Breast epithelium (tissue), 4 donors: ENCODE results near the gene LNX1. TPM values are rescaled to one million over a fixed set of nuclear protein-coding genes. Genes with fewer than 3 reads are reported as not detected.

Source experiments
- DNase-seq, 2 donors: peaks; one replicate each; pipeline ENCODE4 v3.0.0-alpha.2; 2019; ENCODE audit warnings: low spot score in 2 of 2
- H3K27ac ChIP-seq, 2 donors: fragments of 200-600 bp; sonication (generic) in 1 of 2; one replicate each; pipeline ENCODE4 v1.5.1; 2016 to 2019; ENCODE audit warnings: mild to moderate bottlenecking in 1 of 2
- H3K27me3 ChIP-seq, 2 donors: fragments of 200-600 bp; sonication (generic) in 1 of 2; one replicate each; pipeline versions ENCODE4 v1.5.1 to v1.6.0; 2017 to 2019; ENCODE audit warnings: control low read depth in 1 of 2, mild to moderate bottlenecking in 1 of 2
- H3K36me3 ChIP-seq: fragments of 200-600 bp; one replicate; pipeline ENCODE4 v1.5.1; 2019
- H3K4me1 ChIP-seq, 2 donors: fragments of 200-600 bp; sonication (generic); one replicate each; pipeline ENCODE4 v1.5.1; 2016 to 2019; ENCODE audit warnings: control low read depth in 1 of 2
- H3K4me3 ChIP-seq, 3 donors: fragments of 200-600 bp; sonication (generic); 1 replicate in 2 of 3; 2 replicates in 1 of 3; pipeline ENCODE4 v1.5.1; 2016 to 2019; ENCODE audit warnings: mild to moderate bottlenecking in 3 of 3, moderate library complexity in 2 of 3
- H3K9me3 ChIP-seq, 2 donors: fragments of 200-600 bp; sonication (generic) in 1 of 2; one replicate each; pipeline ENCODE4 v1.5.1; 2016 to 2019; ENCODE audit warnings: control low read depth in 1 of 2
- POLR2A ChIP-seq: fragments of 450-650 bp; IDR thresholded peaks from one replicate; pipeline ENCODE4 v1.6.1; 2016; ENCODE audit warnings: antibody characterized with exemption, mild to moderate bottlenecking, moderate library complexity
- POLR2AphosphoS5 ChIP-seq, 3 donors: sonication (generic); formaldehyde crosslinking; IDR thresholded peaks; one replicate each; pipeline ENCODE4 v1.6.1; 2017; ENCODE audit warnings: antibody characterized with exemption in 3 of 3
- intact Hi-C: fragments of 100-400 bp; cut with DNase I; formaldehyde crosslinking; loops from one replicate; pipeline ENCODE4 v1.15.1; 2023; ENCODE audit warnings: low total_unique reads
- total RNA-seq, 3 donors: library from RNA; depleted of rRNA; stranded (reverse); fragments of >200 nt; gene quantifications; one replicate each; pipeline ENCODE4 v1.1.0, GENCODE V29; 2016
- TF ChIP-seq, protein P1 (sequence below), 3 donors: fragments of 450-650 bp; IDR thresholded peaks; one replicate each; pipeline ENCODE4 v1.5.1; 2016 to 2017; ENCODE audit warnings: antibody characterized with exemption in 3 of 3, mild to moderate bottlenecking in 3 of 3, moderate library complexity in 3 of 3

The LNX1 gene
- total RNA-seq, 3 donors from 2014 or later = 19.7 to 22.6 (median 22.5) TPM

DNA sequence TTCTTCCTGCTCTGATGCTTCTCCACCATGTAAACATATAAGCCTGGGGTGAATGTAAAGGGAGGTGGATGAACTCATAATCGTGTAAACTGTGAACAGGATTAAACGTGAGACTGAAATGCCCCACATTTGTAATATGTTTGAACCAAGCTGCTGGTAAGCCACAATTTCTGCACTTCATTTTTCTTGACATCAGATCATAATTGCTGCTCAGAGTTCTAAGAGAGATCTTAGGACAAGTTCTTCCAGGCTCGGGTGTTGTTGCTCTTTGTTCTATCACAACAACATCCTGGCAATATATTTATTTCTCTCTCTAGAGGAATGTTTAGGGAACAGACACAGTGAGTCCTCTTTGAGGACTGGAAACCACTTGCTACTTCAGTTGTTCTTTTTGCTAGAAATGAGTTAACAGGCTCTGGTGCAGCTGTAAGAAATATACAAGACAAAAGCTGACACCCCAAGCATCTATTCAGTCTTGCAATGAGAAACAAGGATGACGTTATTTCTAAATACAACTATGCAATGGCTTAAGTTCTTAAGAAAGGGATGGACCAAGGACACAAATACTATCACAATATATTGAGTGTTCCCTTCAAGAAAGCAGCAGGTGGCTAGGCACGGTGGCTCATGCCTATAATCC lies 59.6 kb downstream of the LNX1 start:
- no peak overlapping the region for H3K27ac ChIP-seq
- intact Hi-C loops = loop anchor here (5.0 kb wide), 1 partner anchor 169 kb away; no protein-coding TSS in a partner anchor
- no peaks in the 10 kb centered on the region for H3K9me3 ChIP-seq
- no peaks in the 10 kb centered on the region for H3K4me1 ChIP-seq
- no peak for DNase-seq
- TF ChIP-seq, protein P1, sequence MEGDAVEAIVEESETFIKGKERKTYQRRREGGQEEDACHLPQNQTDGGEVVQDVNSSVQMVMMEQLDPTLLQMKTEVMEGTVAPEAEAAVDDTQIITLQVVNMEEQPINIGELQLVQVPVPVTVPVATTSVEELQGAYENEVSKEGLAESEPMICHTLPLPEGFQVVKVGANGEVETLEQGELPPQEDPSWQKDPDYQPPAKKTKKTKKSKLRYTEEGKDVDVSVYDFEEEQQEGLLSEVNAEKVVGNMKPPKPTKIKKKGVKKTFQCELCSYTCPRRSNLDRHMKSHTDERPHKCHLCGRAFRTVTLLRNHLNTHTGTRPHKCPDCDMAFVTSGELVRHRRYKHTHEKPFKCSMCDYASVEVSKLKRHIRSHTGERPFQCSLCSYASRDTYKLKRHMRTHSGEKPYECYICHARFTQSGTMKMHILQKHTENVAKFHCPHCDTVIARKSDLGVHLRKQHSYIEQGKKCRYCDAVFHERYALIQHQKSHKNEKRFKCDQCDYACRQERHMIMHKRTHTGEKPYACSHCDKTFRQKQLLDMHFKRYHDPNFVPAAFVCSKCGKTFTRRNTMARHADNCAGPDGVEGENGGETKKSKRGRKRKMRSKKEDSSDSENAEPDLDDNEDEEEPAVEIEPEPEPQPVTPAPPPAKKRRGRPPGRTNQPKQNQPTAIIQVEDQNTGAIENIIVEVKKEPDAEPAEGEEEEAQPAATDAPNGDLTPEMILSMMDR (IDR thresholded peaks at IDR 0.05) = no peak
- TF ChIP-seq POLR2A (no peak), POLR2AphosphoS5 (IDR thresholded peaks at IDR 0.05) (no peak)
- no peak overlapping the region for H3K4me3 ChIP-seq
- H3K27me3 ChIP-seq = no peaks in the 10 kb centered on the region
- no peaks in the 10 kb centered on the region for H3K36me3 ChIP-seq

DNA sequence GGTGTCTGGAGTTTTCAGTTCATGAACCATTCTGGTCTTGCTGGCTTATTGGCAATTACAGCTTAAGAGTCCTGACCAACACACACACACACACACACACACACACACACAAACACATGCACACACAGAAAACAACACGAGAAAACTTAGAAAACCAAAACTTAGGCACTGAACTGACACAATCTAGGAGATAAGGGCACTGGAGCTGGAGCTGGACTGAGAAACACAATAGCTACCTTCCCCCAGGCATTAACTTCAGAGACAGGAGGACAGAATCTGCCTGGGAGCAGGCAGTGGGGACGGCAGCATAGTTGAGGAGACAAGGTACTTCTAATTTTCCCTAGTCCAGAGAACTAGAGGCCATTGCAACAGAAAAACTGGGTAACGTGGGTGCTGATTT lies 62.3 kb downstream of the LNX1 start:
- intact Hi-C loops = no loop called here
- DNase-seq = no peak
- Histone ChIP-seq H3K9me3 (no peaks in the 10 kb centered on the region), H3K27ac (no peak overlapping the region), H3K27me3 (no peaks in the 10 kb centered on the region), H3K4me3 (no peak overlapping the region), H3K36me3 (no peaks in the 10 kb centered on the region), H3K4me1 (no peaks in the 10 kb centered on the region)
- TF ChIP-seq POLR2AphosphoS5 (IDR thresholded peaks at IDR 0.05) (no peak), POLR2A (no peak)
- TF ChIP-seq, protein P1 (IDR thresholded peaks at IDR 0.05) = no peak

DNA sequence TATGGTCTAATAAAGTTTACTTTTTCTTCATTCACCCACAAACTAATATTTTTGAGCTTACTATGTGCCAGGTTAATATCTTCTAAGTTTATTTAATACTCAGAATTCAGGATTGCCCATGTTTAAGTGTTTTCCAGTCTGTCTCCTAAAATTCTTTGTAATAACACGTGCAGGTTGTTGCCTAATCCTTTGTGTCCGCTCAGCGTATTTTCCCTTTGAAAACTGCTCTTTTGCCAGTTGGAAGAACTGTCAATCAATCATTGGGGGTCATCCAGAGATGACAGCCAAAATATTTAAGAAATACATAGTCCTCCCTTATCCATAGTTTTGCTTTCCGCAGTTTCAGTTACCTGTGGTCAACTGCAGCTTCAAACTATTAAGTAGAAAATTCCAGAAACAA lies 63.4 kb downstream of the LNX1 start:
- Histone ChIP-seq H3K4me1 (no peaks in the 10 kb centered on the region), H3K36me3 (no peaks in the 10 kb centered on the region), H3K4me3 (no peak overlapping the region), H3K27ac (no peak overlapping the region), H3K9me3 (no peaks in the 10 kb centered on the region), H3K27me3 (no peaks in the 10 kb centered on the region)
- DNase-seq = no peak
- TF ChIP-seq, protein P1 (IDR thresholded peaks at IDR 0.05) = no peak
- TF ChIP-seq POLR2AphosphoS5 (IDR thresholded peaks at IDR 0.05) (no peak), POLR2A (no peak)
- intact Hi-C loops = no loop called here

DNA sequence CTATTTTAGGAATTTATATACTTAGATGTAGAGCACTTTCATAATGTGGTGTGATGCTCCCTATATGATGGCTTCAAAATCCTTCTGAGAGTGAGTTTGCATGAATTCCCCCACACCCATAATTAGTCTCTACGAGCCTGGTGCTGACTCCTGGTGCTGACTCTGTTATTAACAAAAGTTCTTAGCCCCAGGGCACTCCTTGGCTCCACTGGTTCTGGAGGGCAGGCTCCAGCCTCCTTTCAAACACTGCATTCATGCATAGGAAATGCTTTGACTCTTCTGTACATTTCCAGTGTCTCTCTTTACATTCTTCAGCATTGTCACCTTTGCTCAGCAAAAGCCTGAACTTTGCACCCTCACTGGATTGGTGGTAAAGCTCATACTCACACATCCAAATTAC lies 64.0 kb downstream of the LNX1 start:
- Histone ChIP-seq H3K9me3 (no peaks in the 10 kb centered on the region), H3K4me1 (no peaks in the 10 kb centered on the region), H3K27me3 (no peaks in the 10 kb centered on the region), H3K4me3 (no peak overlapping the region), H3K36me3 (no peaks in the 10 kb centered on the region), H3K27ac (no peak overlapping the region)
- TF ChIP-seq POLR2AphosphoS5 (IDR thresholded peaks at IDR 0.05) = no peak
- TF ChIP-seq POLR2A = no peak
- TF ChIP-seq, protein P1 (IDR thresholded peaks at IDR 0.05) = no peak
- no peak for DNase-seq
- intact Hi-C loops = no loop called here

DNA sequence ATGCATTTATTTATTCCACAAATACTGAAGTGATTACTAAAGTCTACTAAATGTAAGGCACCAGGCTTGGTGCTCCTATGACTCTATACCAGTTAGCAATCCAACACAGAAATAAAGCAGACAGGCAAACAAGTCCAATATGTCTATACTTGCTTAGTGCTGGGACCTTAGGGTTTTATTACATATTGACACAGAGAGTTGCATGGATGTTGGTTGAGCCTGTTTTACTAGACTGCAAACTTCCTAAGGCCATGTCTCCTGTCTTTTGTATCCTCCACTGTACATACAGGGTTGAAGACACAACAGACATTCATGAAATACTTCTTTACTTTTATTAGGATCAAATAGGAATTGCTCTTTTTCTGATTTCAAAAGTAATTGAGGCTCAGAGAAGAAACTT lies 69.0 kb downstream of the LNX1 start:
- Histone ChIP-seq H3K27me3 (no peaks in the 10 kb centered on the region), H3K27ac (no peak overlapping the region), H3K4me3 (no peak overlapping the region), H3K4me1 (no peaks in the 10 kb centered on the region), H3K36me3 (no peaks in the 10 kb centered on the region), H3K9me3 (no peaks in the 10 kb centered on the region)
- TF ChIP-seq, protein P1 (IDR thresholded peaks at IDR 0.05) = no peak
- TF ChIP-seq POLR2AphosphoS5 (IDR thresholded peaks at IDR 0.05) (no peak), POLR2A (no peak)
- no peak for DNase-seq
- intact Hi-C loops = no loop called here
